Measurements from ENCODE around the gene PPM1H. TPM values are rescaled to one million over a fixed set of nuclear protein-coding genes. Genes with fewer than 3 reads are reported as not detected.

Gene PPM1H
- total and polyA plus RNA-seq, 2 of the 8 experiments (the other 6 are each of a cell fraction or from before 2014, with no cell fraction given) = 16.4 to 36.1 TPM

- TF ChIP-seq RNF2 (IDR thresholded peaks at IDR 0.05; ENCODE audit: borderline replicate concordance, low read depth, low read length, missing control alignments, poor library complexity, severe bottlenecking) = no peak
- TF ChIP-seq CEBPB (IDR thresholded peaks at IDR 0.05; ENCODE audit: low read depth, low read length) = no peak
- TF ChIP-seq ZNF274 (IDR thresholded peaks at IDR 0.05; ENCODE audit: borderline replicate concordance, extremely low read depth, low read length) = no peak
- TF ChIP-seq JUND (IDR thresholded peaks at IDR 0.05; ENCODE audit: low read length) = no peak
- no peak for TF ChIP-seq MAFK (IDR thresholded peaks at IDR 0.05; ENCODE audit: low read depth, low read length)
- TF ChIP-seq JUN (IDR thresholded peaks at IDR 0.05; ENCODE audit: low read depth, low read length) = no peak
- TF ChIP-seq CHD1 (IDR thresholded peaks at IDR 0.05; ENCODE audit: low read depth, low read length) = no peak
- TF ChIP-seq ASH2L (IDR thresholded peaks at IDR 0.05; ENCODE audit: low read length) = no peak
Measured at GRCh38 chr12:62917926-62918325, 17.0 kb downstream of the PPM1H start (continued).
